GM12891 (cell line): ENCODE results near the gene DOCK2.

Experiments used
- PAX5 ChIP-seq: IDR thresholded peaks from 2 replicates; pipeline ENCODE4 v1.6.1; 2011; ENCODE audit warnings: low read length, moderate library complexity, mild to moderate bottlenecking; ENCODE audit not compliant: insufficient read depth, severe bottlenecking
- POLR2A ChIP-seq: IDR thresholded peaks from 2 replicates; pipeline ENCODE4 v1.6.1; 2011; ENCODE audit warnings: low read depth, low read length, control low read depth
- POLR2AphosphoS5 ChIP-seq: IDR thresholded peaks from 2 replicates; pipeline ENCODE4 v1.6.1; 2011; ENCODE audit warnings: low read depth, low read length, control low read depth
- TAF1 ChIP-seq: IDR thresholded peaks from 2 replicates; pipeline ENCODE4 v1.6.1; 2011; ENCODE audit warnings: low read depth, low read length, control low read depth

DNA sequence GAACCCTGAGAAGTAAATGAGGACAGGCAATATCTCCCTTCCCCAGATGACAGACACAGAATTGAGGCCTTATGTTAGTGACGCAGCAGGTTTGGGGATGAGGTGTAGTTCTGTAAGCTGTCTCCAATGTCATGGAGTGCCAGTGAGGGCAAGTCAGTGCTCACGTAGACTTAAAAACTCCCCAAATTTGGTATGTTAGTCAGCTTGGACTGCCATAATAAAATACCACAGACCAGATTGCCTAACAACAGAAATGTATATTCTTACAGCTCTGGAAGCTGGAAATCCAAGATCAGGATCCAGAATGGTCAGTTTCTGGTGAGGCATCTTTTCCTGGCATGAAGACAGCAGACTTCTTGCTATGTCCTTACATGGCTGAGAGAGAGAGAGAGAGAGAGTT is 483.5 kb downstream of the DOCK2 start:
- TF ChIP-seq POLR2AphosphoS5 (no peak), PAX5 (no peak), POLR2A (no peak), TAF1 (no peak)
